GM19193 (cell line): ENCODE data around the gene HPCA.

Experiments
- POLR2A ChIP-seq: IDR thresholded peaks from 4 replicates; pipeline ENCODE4 v1.6.1; 2011; ENCODE audit not compliant: insufficient read depth, insufficient read length; ENCODE audit errors: extremely low read depth

HPCA gene

DNA sequence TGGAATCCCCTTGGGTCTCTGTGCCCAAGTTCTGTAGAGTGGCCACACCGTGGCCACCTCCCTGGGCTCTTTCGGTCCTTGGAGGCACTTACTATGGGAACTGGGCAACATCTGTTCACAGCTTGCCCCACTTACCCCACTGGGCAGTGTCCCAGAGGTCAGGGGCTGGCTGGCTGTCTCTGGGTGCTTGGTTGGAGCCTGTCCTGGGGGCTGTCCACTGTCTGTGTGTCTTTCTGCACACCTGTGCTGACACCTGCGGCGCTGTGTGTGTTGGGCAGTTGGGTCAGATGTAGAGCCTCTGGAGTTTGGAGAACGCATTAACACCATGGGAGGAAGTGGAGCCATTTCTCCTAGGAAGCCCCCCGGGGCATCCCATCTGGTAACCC, 16.2 kb downstream of the HPCA start:
- TF ChIP-seq POLR2A: no peak

- TF ChIP-seq POLR2A: no peak
Measured at GRCh38 chr1:32903991-32904785, 17.9 kb downstream of the HPCA start.

- no peak for TF ChIP-seq POLR2A
Measured at GRCh38 chr1:32904797-32905196, 18.5 kb downstream of the HPCA start.

- TF ChIP-seq POLR2A: no peak
Measured at GRCh38 chr1:32906654-32907053, 20.4 kb downstream of the HPCA start.

DNA sequence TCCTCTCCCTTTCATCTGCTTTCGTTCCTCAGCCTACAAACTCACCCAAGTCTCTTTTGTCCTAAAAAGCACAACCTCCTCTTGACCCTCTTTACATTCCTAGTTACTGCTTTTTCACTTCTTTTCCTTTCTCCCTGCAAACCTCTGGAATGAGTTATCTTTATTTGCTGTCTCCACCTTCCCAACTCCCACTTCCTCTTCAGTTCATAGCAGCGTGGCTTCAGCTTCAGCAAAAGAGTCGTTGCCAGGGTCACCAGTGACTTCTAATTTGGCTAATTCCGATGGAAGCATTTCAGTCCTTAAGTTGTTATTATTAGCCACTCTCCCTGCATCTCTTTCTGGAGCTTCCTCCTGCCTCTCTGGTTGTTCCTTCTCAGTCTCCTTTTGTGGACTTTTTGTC, 21.1 kb downstream of the HPCA start:
- TF ChIP-seq POLR2A: no peak

- no peak for TF ChIP-seq POLR2A
Measured at GRCh38 chr1:32910319-32910718, 24.0 kb downstream of the HPCA start.

DNA sequence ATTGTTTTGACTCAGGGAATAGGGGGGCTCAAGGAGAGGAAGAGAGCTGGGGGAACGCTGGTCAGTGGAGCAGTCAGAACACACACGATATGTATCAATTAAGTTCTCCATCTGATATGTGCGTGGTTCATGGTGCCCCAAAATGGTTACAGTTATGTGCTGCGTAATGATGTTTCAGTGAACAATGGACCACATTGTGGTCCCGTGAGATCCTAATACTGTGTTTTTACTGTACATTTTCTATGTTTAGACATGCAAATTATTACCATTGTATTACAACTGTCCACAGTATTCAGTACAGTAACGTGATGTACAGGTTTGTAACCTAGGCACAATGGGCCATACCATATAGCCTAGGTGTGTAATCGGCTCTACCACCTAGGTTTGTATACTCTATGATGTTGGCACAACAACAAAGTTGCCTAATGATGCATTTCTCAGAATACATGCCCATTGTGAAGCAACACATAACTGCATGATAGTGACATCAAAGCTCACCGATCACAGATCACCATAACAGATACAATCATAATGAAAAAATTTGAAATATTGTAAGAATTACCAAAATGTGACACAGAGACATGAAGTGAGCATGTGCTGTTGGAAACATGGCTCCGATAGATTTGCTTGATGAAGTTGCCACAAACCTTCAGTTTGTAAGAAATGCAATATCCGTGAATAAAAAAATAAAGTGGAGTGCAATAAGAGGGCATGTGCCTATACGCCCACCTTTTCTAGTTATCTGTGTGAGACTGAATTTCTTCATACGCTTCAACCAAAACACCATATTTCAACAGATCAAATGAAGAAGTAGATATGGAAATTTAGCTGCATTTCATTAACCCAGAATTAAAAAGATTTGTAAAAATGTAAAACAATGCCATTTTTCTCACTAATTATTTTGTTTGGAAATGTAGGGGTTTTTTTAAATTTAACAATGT, 29.7 kb downstream of the HPCA start:
- TF ChIP-seq POLR2A: no peak

GRCh38 chr1:32917521-32917920, 31.2 kb downstream of the HPCA start:
- no peak for TF ChIP-seq POLR2A

- no peak for TF ChIP-seq POLR2A
Measured at GRCh38 chr1:32918179-32918578, 31.9 kb downstream of the HPCA start.

DNA sequence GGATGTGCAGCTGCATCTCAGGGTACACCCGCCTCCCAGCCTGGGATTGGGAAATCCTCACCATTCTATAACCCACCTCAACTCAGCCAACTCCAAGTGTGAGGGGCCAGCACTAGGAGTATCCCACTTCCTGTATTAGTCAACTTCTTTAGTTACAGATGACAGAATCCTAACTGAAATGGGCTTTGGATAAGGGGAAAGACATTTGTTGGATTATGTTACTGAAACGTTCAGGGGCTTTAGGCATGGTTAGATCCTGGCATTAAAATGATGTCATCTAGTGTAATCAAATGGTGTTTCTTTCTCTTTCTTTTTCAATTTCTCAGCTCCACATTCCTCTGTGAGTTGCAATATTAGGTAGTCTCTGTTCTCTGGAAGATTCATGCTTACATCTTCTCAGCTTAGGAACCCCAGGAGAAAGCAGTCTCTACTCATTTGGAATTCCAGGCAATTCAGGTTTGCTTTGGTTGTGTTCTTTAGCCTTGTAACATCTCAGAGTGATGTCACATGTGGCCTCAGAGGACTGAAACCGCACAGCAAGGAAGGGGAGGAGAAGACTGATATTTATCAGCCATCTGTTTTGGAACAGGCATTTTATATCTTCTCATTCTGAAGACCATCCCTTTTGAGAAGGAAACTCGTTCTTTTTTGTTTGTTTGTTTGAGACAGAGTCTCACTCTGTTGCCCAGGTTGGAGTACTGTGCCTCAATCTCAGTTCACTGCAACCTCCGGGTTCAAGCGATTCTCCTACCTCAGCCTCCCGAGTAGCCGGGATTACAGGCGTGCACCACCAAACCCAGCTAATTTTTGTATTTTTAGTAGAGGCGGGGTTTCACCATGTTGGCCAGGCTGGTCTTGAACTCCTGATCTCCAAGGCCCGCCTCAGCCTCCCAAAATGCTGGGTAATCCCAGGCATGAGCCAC, 33.8 kb downstream of the HPCA start:
- no peak for TF ChIP-seq POLR2A

DNA sequence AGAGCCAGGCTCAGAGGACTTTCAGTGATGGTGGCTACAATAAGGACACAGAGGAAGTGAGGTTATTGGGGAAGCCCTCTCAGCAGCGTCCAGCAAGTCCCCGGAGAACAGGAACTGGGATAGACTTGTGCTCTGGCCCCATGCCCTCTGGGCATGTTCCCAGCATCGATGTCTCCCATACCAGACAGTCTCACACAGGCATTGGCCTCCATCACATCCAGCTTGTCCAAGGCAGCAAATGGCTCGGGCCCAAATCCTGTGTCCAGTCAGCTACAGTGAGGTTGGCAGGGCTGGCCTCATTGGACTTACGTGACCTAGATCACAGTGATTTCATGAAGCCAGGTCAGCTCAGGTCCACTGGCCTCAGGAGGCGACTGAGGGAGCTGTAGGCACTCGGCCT, 34.5 kb downstream of the HPCA start:
- no peak for TF ChIP-seq POLR2A

- TF ChIP-seq POLR2A: no peak
Measured at GRCh38 chr1:32924881-32925344, 38.6 kb downstream of the HPCA start.

- TF ChIP-seq POLR2A: no peak
Measured at GRCh38 chr1:32925403-32926162, 39.3 kb downstream of the HPCA start.

DNA sequence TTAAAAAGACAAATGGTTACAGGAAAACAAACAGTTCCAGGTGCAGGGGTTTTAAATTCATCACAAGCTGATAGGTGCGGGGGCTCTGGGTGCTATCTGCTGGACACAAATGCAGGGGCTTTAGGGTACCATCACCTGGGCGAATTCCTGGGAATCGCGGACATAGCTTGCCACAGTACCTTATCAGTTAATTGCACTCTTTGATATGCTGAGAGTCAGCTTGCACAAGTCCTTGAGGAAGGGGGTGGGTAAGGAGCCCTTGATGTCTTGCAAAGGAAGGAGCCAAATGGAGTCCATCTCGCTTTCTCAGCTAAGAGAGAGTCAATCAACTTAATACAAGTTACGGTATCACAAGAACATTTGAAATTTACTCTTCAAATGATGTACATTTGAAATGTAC, 40.3 kb downstream of the HPCA start:
- no peak for TF ChIP-seq POLR2A
